ENCODE results near the gene SCAP. TPM values are rescaled to one million over a fixed set of nuclear protein-coding genes. Genes with fewer than 3 reads are reported as not detected.
A peak's percentile ranks its signal among the peaks of the same experiment; 100 is the strongest.
"Not testable (repeated sequence)": the region's sequence is repeated elsewhere in the genome, so short reads cannot be mapped to it uniquely, and the experiment has no call there.

SCAP gene
- total and polyA plus RNA-seq, 2 experiments from 2014 or later: 83.2 to 94.8 TPM

DNA sequence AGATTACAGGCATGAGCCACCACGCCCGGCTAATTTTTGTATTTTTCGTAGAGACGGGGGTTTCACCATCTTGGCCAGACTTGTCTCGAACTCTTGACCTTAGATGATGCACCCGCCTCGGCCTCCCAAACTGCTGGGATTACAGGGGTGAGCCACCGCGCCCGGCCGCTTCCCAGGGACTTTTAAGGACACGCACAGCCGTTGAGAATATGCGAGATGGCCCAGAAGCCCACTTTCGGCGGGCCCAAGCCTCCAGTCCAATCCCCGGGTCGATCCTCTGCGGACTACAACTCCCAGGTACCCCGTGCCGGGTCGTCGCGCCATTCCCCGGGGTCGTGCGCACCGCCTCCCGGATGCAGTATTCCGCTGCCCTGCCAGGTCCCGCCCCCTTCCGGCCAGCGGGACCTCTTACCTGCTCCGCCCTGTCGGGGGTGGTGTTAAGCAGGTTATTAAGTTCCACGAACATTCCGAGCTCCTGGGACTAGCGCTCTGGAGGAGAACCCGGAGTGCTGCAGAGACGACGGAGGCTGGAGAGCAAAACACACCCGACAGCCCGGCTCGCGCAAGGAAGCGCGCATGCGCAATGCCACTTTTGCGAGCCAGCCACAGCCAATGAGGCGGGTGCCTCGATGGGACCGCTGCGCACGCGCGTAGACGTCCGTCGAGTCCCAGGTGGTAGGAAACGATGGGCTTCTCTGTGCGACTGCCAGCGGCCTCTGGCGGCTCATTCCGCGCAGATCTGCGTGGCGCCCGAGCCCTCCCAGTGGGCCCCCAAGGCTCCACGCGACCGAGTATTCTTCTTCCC, 37.6 kb upstream of the SCAP start, which contains the start of gene ELP6:
Gene ELP6, minus strand, starts transcription at position 588 of the 805 bp plus-strand sequence. Its CDS starts 122 bp downstream, at position 466.
- peaks cover 7% of the 10 kb centered on the region for H3K4me1 ChIP-seq (ENCODE audit: insufficient read depth)
- H3K4me2 ChIP-seq: peak within 1 kb of the TSS; percentile 89
- no peaks in the 10 kb centered on the region for H4K20me1 ChIP-seq (ENCODE audit: insufficient read depth, poor library complexity, severe bottlenecking)
- H3K4me3 ChIP-seq: peak within 1 kb of the TSS; percentile 76
- H3K79me2 ChIP-seq: peaks cover 24% of the 10 kb centered on the region
- DNase-seq (ENCODE audit: low spot score): peak; percentile 99
- peak within 1 kb of the TSS; percentile 98 for H3K27ac ChIP-seq
- no peaks in the 10 kb centered on the region for H3K36me3 ChIP-seq (replicated peaks; ENCODE audit: insufficient read depth, low read depth)
- under 1% methylated on average over 62 of the region's 71 CpGs for WGBS (ENCODE audit: low lambda C conversion rate, missing lambda C conversion rate)
- no peaks in the 10 kb centered on the region for H3K27me3 ChIP-seq
- peak; percentile 73 for TF ChIP-seq CTCF (IDR thresholded peaks at IDR 0.05; ENCODE audit: poor library complexity)
- no peak for TF ChIP-seq EZH2 (IDR thresholded peaks at IDR 0.05; ENCODE audit: borderline replicate concordance)
- no peaks in the 10 kb centered on the region for H3K9me3 ChIP-seq (ENCODE audit: low read depth)
- no peaks in the 10 kb centered on the region for H3K9me2 ChIP-seq (replicated peaks; ENCODE audit: insufficient read depth)
- H2AFZ ChIP-seq: peak within 1 kb of the TSS; percentile 89

GRCh38 chr3:47512416-47513124, 36.8 kb upstream of the SCAP start:
- WGBS (ENCODE audit: low lambda C conversion rate, missing lambda C conversion rate): 18% methylated on average over 36 of the region's 36 CpGs
- Histone ChIP-seq H3K9me2 (replicated peaks; ENCODE audit: insufficient read depth) (no peaks in the 10 kb centered on the region), H3K9me3 (ENCODE audit: low read depth) (no peaks in the 10 kb centered on the region), H3K79me2 (peaks cover 24% of the 10 kb centered on the region), H4K20me1 (ENCODE audit: insufficient read depth, poor library complexity, severe bottlenecking) (no peaks in the 10 kb centered on the region), H3K27ac (peak overlapping the region; percentile 98), H3K36me3 (replicated peaks; ENCODE audit: insufficient read depth, low read depth) (no peaks in the 10 kb centered on the region), H3K4me1 (ENCODE audit: insufficient read depth) (peaks cover 7% of the 10 kb centered on the region), H3K4me3 (peak overlapping the region; percentile 76), H2AFZ (peak overlapping the region; percentile 89), H3K27me3 (no peaks in the 10 kb centered on the region), H3K4me2 (peak overlapping the region; percentile 89)
- TF ChIP-seq EZH2phosphoT487 (IDR thresholded peaks at IDR 0.05; ENCODE audit: low read depth, severe bottlenecking, unreplicated experiment) (no peak), CTCF (IDR thresholded peaks at IDR 0.05; ENCODE audit: poor library complexity) (no peak), EZH2 (IDR thresholded peaks at IDR 0.05; ENCODE audit: borderline replicate concordance) (no peak)
- DNase-seq (ENCODE audit: low spot score): peak; percentile 37

DNA sequence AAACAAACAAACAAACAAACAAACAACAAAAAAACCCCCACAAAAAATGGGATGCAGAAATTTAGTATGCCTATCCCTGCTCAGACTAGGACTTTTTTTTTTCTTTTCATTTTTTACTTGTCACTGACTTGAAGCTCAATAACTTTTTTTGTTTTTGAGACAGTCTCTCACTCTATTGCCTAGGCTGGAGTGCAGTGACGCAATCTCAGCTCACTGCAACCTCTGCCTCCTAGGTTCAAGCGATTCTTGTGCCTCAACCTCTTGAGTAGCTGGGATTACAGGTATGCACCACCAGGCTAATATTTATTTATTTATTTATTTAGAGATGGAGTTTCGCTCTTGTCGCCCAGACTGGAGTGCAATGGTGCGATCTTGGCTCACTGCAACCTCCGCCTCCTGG, 29.5 kb upstream of the SCAP start:
- DNase-seq (ENCODE audit: low spot score); H3K9me2 ChIP-seq (replicated peaks; ENCODE audit: insufficient read depth); H3K9me3 ChIP-seq (ENCODE audit: low read depth); H3K4me2 ChIP-seq; H3K4me3 ChIP-seq; H3K27me3 ChIP-seq; H3K36me3 ChIP-seq (replicated peaks; ENCODE audit: insufficient read depth, low read depth); H3K4me1 ChIP-seq (ENCODE audit: insufficient read depth); H2AFZ ChIP-seq; H4K20me1 ChIP-seq (ENCODE audit: insufficient read depth, poor library complexity, severe bottlenecking); H3K27ac ChIP-seq; H3K79me2 ChIP-seq: not testable (repeated sequence)
- WGBS (ENCODE audit: low lambda C conversion rate, missing lambda C conversion rate): 99% methylated on average over 5 of the region's 6 CpGs

DNA sequence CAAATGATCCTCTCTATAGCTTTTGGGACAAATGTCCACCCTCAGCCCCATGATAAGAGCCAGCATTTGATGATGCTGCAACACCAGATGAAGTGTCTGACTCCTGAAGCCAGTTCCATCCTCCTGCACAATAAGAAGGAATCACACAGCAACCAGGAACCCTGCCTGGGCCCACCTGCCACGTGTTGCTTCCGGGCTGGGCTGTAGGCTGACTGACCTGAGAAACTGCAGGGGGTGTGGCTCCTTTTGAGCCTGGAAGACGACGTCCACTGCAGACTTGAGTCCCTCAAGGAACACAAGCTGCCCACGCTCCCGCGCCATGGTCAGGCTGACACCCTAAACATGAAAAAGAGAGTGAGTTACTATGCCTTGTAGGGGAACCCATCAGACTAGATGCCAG, 28.4 kb upstream of the SCAP start:
- H3K36me3 ChIP-seq (replicated peaks; ENCODE audit: insufficient read depth, low read depth): no peaks in the 10 kb centered on the region
- no peak overlapping the region for H2AFZ ChIP-seq
- 91% methylated on average over 7 of the region's 7 CpGs for WGBS (ENCODE audit: low lambda C conversion rate, missing lambda C conversion rate)
- H3K4me3 ChIP-seq: no peak overlapping the region
- DNase-seq (ENCODE audit: low spot score): no peak
- TF ChIP-seq CTCF (IDR thresholded peaks at IDR 0.05; ENCODE audit: poor library complexity) (no peak), EZH2 (IDR thresholded peaks at IDR 0.05; ENCODE audit: borderline replicate concordance) (no peak), EZH2phosphoT487 (IDR thresholded peaks at IDR 0.05; ENCODE audit: low read depth, severe bottlenecking, unreplicated experiment) (no peak)
- no peaks in the 10 kb centered on the region for H3K27me3 ChIP-seq
- H3K9me3 ChIP-seq (ENCODE audit: low read depth): no peaks in the 10 kb centered on the region
- no peaks in the 10 kb centered on the region for H4K20me1 ChIP-seq (ENCODE audit: insufficient read depth, poor library complexity, severe bottlenecking)
- H3K4me1 ChIP-seq (ENCODE audit: insufficient read depth): no peaks in the 10 kb centered on the region
- H3K9me2 ChIP-seq (replicated peaks; ENCODE audit: insufficient read depth): no peaks in the 10 kb centered on the region
- no peak overlapping the region for H3K4me2 ChIP-seq
- no peaks in the 10 kb centered on the region for H3K79me2 ChIP-seq
- no peak overlapping the region for H3K27ac ChIP-seq

All from hepatocyte (in vitro differentiated cells).